ENCODE data around the gene RPRD2. TPM values are rescaled to one million over a fixed set of nuclear protein-coding genes. Genes with fewer than 3 reads are reported as not detected.

RPRD2 gene
- total and polyA plus RNA-seq, 2 of the 4 experiments (the other 2 are of a cell fraction) = 3.9 to 11.6 TPM

- TF ChIP-seq SMC3 (IDR thresholded peaks at IDR 0.05; ENCODE audit: low read depth, low read length) (no peak), RCOR1 (IDR thresholded peaks at IDR 0.05; ENCODE audit: insufficient replicate concordance, low read length) (no peak), ELK1 (IDR thresholded peaks at IDR 0.05; ENCODE audit: borderline replicate concordance, low read depth, low read length) (no peak), RAD21 (IDR thresholded peaks at IDR 0.05; ENCODE audit: low read length) (no peak), RFX5 (IDR thresholded peaks at IDR 0.05; ENCODE audit: low read depth, low read length) (no peak), POLR2A (IDR thresholded peaks at IDR 0.05; ENCODE audit: low read depth, low read length) (no peak), NFE2L2 (IDR thresholded peaks at IDR 0.05; ENCODE audit: low read depth, low read length) (no peak), MAZ (IDR thresholded peaks at IDR 0.05; ENCODE audit: borderline replicate concordance, low read depth, low read length) (no peak), MAFK (IDR thresholded peaks at IDR 0.05; ENCODE audit: low read depth, low read length) (no peak), FOS (IDR thresholded peaks at IDR 0.05; ENCODE audit: low read depth, low read length) (no peak), CHD1 (IDR thresholded peaks at IDR 0.05; ENCODE audit: low read depth, low read length) (no peak), MXI1 (IDR thresholded peaks at IDR 0.05; ENCODE audit: borderline replicate concordance, low read depth, low read length) (no peak), CEBPB (IDR thresholded peaks at IDR 0.05; ENCODE audit: low read depth, low read length) (no peak)
- TF ChIP-seq, protein P1, sequence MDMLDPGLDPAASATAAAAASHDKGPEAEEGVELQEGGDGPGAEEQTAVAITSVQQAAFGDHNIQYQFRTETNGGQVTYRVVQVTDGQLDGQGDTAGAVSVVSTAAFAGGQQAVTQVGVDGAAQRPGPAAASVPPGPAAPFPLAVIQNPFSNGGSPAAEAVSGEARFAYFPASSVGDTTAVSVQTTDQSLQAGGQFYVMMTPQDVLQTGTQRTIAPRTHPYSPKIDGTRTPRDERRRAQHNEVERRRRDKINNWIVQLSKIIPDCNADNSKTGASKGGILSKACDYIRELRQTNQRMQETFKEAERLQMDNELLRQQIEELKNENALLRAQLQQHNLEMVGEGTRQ (IDR thresholded peaks at IDR 0.05; ENCODE audit: low read depth, low read length) = no peak
- TF ChIP-seq, protein P2, sequence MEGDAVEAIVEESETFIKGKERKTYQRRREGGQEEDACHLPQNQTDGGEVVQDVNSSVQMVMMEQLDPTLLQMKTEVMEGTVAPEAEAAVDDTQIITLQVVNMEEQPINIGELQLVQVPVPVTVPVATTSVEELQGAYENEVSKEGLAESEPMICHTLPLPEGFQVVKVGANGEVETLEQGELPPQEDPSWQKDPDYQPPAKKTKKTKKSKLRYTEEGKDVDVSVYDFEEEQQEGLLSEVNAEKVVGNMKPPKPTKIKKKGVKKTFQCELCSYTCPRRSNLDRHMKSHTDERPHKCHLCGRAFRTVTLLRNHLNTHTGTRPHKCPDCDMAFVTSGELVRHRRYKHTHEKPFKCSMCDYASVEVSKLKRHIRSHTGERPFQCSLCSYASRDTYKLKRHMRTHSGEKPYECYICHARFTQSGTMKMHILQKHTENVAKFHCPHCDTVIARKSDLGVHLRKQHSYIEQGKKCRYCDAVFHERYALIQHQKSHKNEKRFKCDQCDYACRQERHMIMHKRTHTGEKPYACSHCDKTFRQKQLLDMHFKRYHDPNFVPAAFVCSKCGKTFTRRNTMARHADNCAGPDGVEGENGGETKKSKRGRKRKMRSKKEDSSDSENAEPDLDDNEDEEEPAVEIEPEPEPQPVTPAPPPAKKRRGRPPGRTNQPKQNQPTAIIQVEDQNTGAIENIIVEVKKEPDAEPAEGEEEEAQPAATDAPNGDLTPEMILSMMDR (conservative IDR thresholded peaks at IDR 0.05; ENCODE audit: low read depth, low read length) = no peak
- dilution Hi-C loops (cut with HindIII; ENCODE audit: low sequenced_read_pairs, unreplicated experiment) (no loop called here), in situ Hi-C loops (cut with MboI; ENCODE audit: low sequenced_read_pairs) (no loop called here), intact Hi-C loops (cut with micrococcal nuclease) (no loop called here)
- Histone ChIP-seq H3K27me3 (ENCODE audit: control insufficient read depth, insufficient read depth, low read length) (no peaks in the 10 kb centered on the region), H2BK15ac (ENCODE audit: low read depth, low read length) (no peak overlapping the region), H3K9me1 (ENCODE audit: insufficient read depth, low read length) (no peaks in the 10 kb centered on the region; the same call in 1 of the 2 replicates), H3K23ac (ENCODE audit: low read depth, low read length) (no peak overlapping the region), H3K36me3 (ENCODE audit: control insufficient read depth, insufficient read depth, low read length) (peaks cover 34% of the 10 kb centered on the region), H2BK120ac (ENCODE audit: low read depth, low read length) (no peak overlapping the region), H3K79me1 (ENCODE audit: low read depth in 1 of 2, low read length in 2 of 2) (no peaks in the 10 kb centered on the region), H2AK5ac (ENCODE audit: low read depth, low read length) (no peak overlapping the region), H2AFZ (replicated peaks; ENCODE audit: low read length, poor library complexity) (no peak overlapping the region), H3K56ac (ENCODE audit: extremely low read depth, insufficient read depth, low read length) (no peak overlapping the region), H3K4me2 (ENCODE audit: low read depth, low read length) (no peak overlapping the region), H4K20me1 (ENCODE audit: insufficient read depth, low read length) (no peaks in the 10 kb centered on the region), H4K8ac (ENCODE audit: low read depth in 2 of 2, low read length in 2 of 2) (no peak overlapping the region), H3K4me3 (ENCODE audit: insufficient read depth, low read depth, low read length) (no peak overlapping the region), H3K9me3 (ENCODE audit: control insufficient read depth, insufficient read depth, low read length) (no peaks in the 10 kb centered on the region), H3K14ac (replicated peaks; ENCODE audit: low read depth, low read length) (no peak overlapping the region), H2AK9ac (replicated peaks; ENCODE audit: low read depth, low read length, poor library complexity) (no peak overlapping the region), H3K27ac (ENCODE audit: insufficient read depth, low read length) (no peak overlapping the region), H4K91ac (ENCODE audit: insufficient read depth, low read depth, low read length) (no peak overlapping the region), H2BK20ac (ENCODE audit: low read depth, low read length) (no peak overlapping the region), H3K18ac (ENCODE audit: low read depth, low read length) (no peak overlapping the region), H4K5ac (ENCODE audit: low read depth, low read length) (no peak overlapping the region), H3K4me1 (ENCODE audit: control insufficient read depth, insufficient read depth, low read length) (no peaks in the 10 kb centered on the region), H3K4ac (ENCODE audit: low read depth, low read length) (no peak overlapping the region), H3K9ac (ENCODE audit: low read depth, low read length) (no peak overlapping the region), H2BK5ac (ENCODE audit: low read depth, low read length, poor library complexity, severe bottlenecking) (no peak overlapping the region)
- WGBS, 2 experiments (ENCODE audit: extremely low coverage in 2 of 2, insufficient read length in 1 of 2) = 100% methylated on average over 6 of the region's 10 CpGs; no CpG with 5 or more reads in 1 of the 2 experiments
- DNase-seq (no peak), ATAC-seq (ENCODE audit: low read depth) (no peak)
- ChIA-PET CTCF (no interaction called here), POLR2A (ENCODE audit: unreplicated experiment) (interaction anchor here (0.5 kb wide), 1 partner anchor 11 kb away, joined by 3 read pairs; no protein-coding TSS in a partner anchor)
- no TSS peak for BruUV-seq (replicated peaks)
Observed at GRCh38 chr1:150498342-150498741, 134.4 kb downstream of the RPRD2 start.

All from IMR-90 (cell line).